PC-3 (cell line): ENCODE measurements around the gene RTTN. TPM values are rescaled to one million over a fixed set of nuclear protein-coding genes. Genes with fewer than 3 reads are reported as not detected.

Source experiments
- ATAC-seq: fragments of 200-7000 bp; cut with Tn5 transposase; 2 replicates; pipeline ENCODE4 v1.9.1; 2020; ENCODE audit warnings: mild to moderate bottlenecking, moderate library complexity
- BruUV-seq: library from RNA; stranded (reverse); fragments of 400-500 nt; replicated peaks from 2 replicates; lab custom pipeline; 2021; lab: Mats Ljungman, UMichigan
- CTCF ChIA-PET: fragments of 300-600 bp; sonication (Branson Sonifier 250); formaldehyde crosslinking; loops from one replicate; lab custom pipeline; 2022; ENCODE audit warnings: antibody characterized with exemption; lab: Charles Lee
- POLR2A ChIA-PET: fragments of 300-600 bp; sonication (Branson Sonifier 250); formaldehyde crosslinking; loops from one replicate; lab custom pipeline; 2022; ENCODE audit warnings: antibody characterized with exemption; ENCODE audit not compliant: unreplicated experiment; lab: Charles Lee
- DNase-seq: peaks from one replicate; pipeline ENCODE4 v3.0.0-alpha.2; 2015
- H2AFZ ChIP-seq: fragments of 300-600 bp; sonication (generic); 2 replicates; pipeline ENCODE4 v1.6.0; 2016; ENCODE audit warnings: antibody characterized with exemption, low read length
- H3F3A ChIP-seq: fragments of 300-600 bp; sonication (generic); one replicate; pipeline ENCODE4 v1.6.0; 2017; ENCODE audit warnings: antibody characterized with exemption, low read length, control low read depth, mild to moderate bottlenecking; ENCODE audit not compliant: unreplicated experiment
- H3K27ac ChIP-seq: fragments of 300-600 bp; sonication (generic); 2 replicates; pipeline ENCODE4 v1.5.1; 2016; ENCODE audit warnings: mild to moderate bottlenecking, low read length
- H3K27me3 ChIP-seq: fragments of 300-600 bp; sonication (generic); 2 replicates; pipeline ENCODE4 v1.6.1; 2016; ENCODE audit warnings: low read length, mixed read lengths
- H3K36me3 ChIP-seq: fragments of 300-600 bp; sonication (generic); 2 replicates; pipeline ENCODE4 v1.6.1; 2016; ENCODE audit warnings: low read depth, mixed run types, low read length, mixed read lengths
- H3K4me1 ChIP-seq: fragments of 300-600 bp; sonication (generic); 2 replicates; pipeline ENCODE4 v1.5.1; 2016; ENCODE audit warnings: low read length; ENCODE audit not compliant: insufficient read depth
- H3K4me2 ChIP-seq: fragments of 300-600 bp; sonication (generic); 2 replicates; pipeline ENCODE4 v1.6.0; 2016; ENCODE audit warnings: low read length
- H3K4me3 ChIP-seq: fragments of 300-600 bp; sonication (generic); 2 replicates; pipeline ENCODE4 v1.5.1; 2016; ENCODE audit warnings: mild to moderate bottlenecking, low read length, mixed read lengths
- H3K79me2 ChIP-seq: fragments of 300-600 bp; sonication (generic); 2 replicates; pipeline ENCODE4 v1.6.1; 2017; ENCODE audit warnings: low read length, mixed read lengths
- H3K9ac ChIP-seq: fragments of 300-600 bp; sonication (generic); 2 replicates; pipeline ENCODE4 v1.6.0; 2016; ENCODE audit warnings: mild to moderate bottlenecking, low read length
- H3K9me2 ChIP-seq: fragments of 300-600 bp; sonication (generic); replicated peaks from 2 replicates; pipeline ENCODE4 v1.6.1; 2016; ENCODE audit warnings: mixed run types, low read length, mixed read lengths
- H3K9me3 ChIP-seq: fragments of 300-600 bp; sonication (generic); 2 replicates; pipeline ENCODE4 v1.6.1; 2016; ENCODE audit warnings: low read length, mixed read lengths
- H4K20me1 ChIP-seq: fragments of 300-600 bp; sonication (generic); 2 replicates; pipeline ENCODE4 v1.6.1; 2016; ENCODE audit warnings: low read length, mixed read lengths
- CTCF ChIP-seq: fragments of 300-600 bp; sonication (generic); conservative IDR thresholded peaks from 2 replicates; pipeline ENCODE4 v1.5.1; 2017; ENCODE audit warnings: antibody characterized with exemption, low read depth, mild to moderate bottlenecking, low read length
- EZH2 ChIP-seq: fragments of 300-600 bp; sonication (generic); IDR thresholded peaks from one replicate; pipeline ENCODE4 v1.6.1; 2017; ENCODE audit warnings: antibody characterized with exemption, mild to moderate bottlenecking, low read length; ENCODE audit not compliant: unreplicated experiment
- EZH2phosphoT487 ChIP-seq: fragments of 300-600 bp; sonication (generic); IDR thresholded peaks from 2 replicates; pipeline ENCODE4 v1.6.1; 2018; ENCODE audit warnings: mild to moderate bottlenecking, antibody characterized with exemption, low read length, borderline replicate concordance
- intact Hi-C: fragments of 100-400 bp; cut with micrococcal nuclease; formaldehyde crosslinking; loops from 2 replicates; pipeline ENCODE4 v1.9.0; 2023
- total RNA-seq: library from RNA; depleted of rRNA; stranded (reverse); fragments of >200 nt; gene quantifications from 2 replicates; pipeline ENCODE4 v1.2.3, GENCODE V29; 2014

RTTN gene
- total RNA-seq, 1 experiment from 2014 or later = 24.7 TPM

GRCh38 chr18:70227438-70227837 is 22.0 kb upstream of the RTTN start:
- H3K4me3 ChIP-seq = no peak overlapping the region
- H4K20me1 ChIP-seq = no peaks in the 10 kb centered on the region
- ChIA-PET CTCF (no interaction called here), POLR2A (no interaction called here)
- BruUV-seq = no TSS peak
- H3K36me3 ChIP-seq = no peaks in the 10 kb centered on the region
- H3K27me3 ChIP-seq = no peaks in the 10 kb centered on the region
- no peak overlapping the region for H3K4me2 ChIP-seq
- 0 out of 2 replicates have a peak, but pooled peaks cover 6% of the 10 kb centered on the region for H3K9me2 ChIP-seq
- no peak overlapping the region for H3K9ac ChIP-seq
- H3K79me2 ChIP-seq = no peaks in the 10 kb centered on the region
- H3K9me3 ChIP-seq = peaks cover 20% of the 10 kb centered on the region
- H3K27ac ChIP-seq = no peak overlapping the region
- no peak overlapping the region for H2AFZ ChIP-seq
- H3F3A ChIP-seq = no peaks in the 10 kb centered on the region
- TF ChIP-seq EZH2 (no peak), EZH2phosphoT487 (no peak), CTCF (no peak)
- intact Hi-C loops = no loop called here
- no peak for ATAC-seq
- H3K4me1 ChIP-seq = no peaks in the 10 kb centered on the region
- DNase-seq = no peak

GRCh38 chr18:70221915-70222278 is 16.4 kb upstream of the RTTN start:
- Histone ChIP-seq H3K4me2 (no peak overlapping the region), H3F3A (no peaks in the 10 kb centered on the region), H3K9me3 (peaks cover 3% of the 10 kb centered on the region; the same call in 1 of the 2 replicates), H3K27me3 (no peaks in the 10 kb centered on the region), H3K9ac (no peak overlapping the region), H3K4me3 (no peak overlapping the region), H3K9me2 (0 out of 2 replicates have a peak, but pooled peaks cover 6% of the 10 kb centered on the region), H3K4me1 (peaks cover 6% of the 10 kb centered on the region; the same call in 1 of the 2 replicates), H4K20me1 (no peaks in the 10 kb centered on the region), H3K79me2 (no peaks in the 10 kb centered on the region), H3K36me3 (no peaks in the 10 kb centered on the region), H3K27ac (no peak overlapping the region), H2AFZ (no peak overlapping the region)
- intact Hi-C loops = no loop called here
- no peak for TF ChIP-seq EZH2
- no peak for TF ChIP-seq EZH2phosphoT487
- no peak for TF ChIP-seq CTCF
- ATAC-seq (no peak), DNase-seq (no peak)
- POLR2A ChIA-PET = no interaction called here
- CTCF ChIA-PET = no interaction called here
- BruUV-seq = no TSS peak

GRCh38 chr18:70221156-70221914 is 15.8 kb upstream of the RTTN start:
- Histone ChIP-seq H4K20me1 (no peaks in the 10 kb centered on the region), H3K27ac (no peak overlapping the region), H3K36me3 (no peaks in the 10 kb centered on the region), H2AFZ (no peak overlapping the region), H3K79me2 (no peaks in the 10 kb centered on the region), H3K4me2 (no peak overlapping the region), H3F3A (no peaks in the 10 kb centered on the region), H3K9me3 (no peaks in the 10 kb centered on the region), H3K4me3 (no peak overlapping the region), H3K9me2 (0 out of 2 replicates have a peak, but pooled peaks cover 6% of the 10 kb centered on the region), H3K27me3 (no peaks in the 10 kb centered on the region), H3K9ac (no peak overlapping the region), H3K4me1 (peaks cover 6% of the 10 kb centered on the region; the same call in 1 of the 2 replicates)
- ATAC-seq = no peak
- DNase-seq = no peak
- intact Hi-C loops = no loop called here
- POLR2A ChIA-PET = no interaction called here
- TF ChIP-seq EZH2 (no peak), EZH2phosphoT487 (no peak), CTCF (no peak)
- CTCF ChIA-PET = no interaction called here
- no TSS peak for BruUV-seq
